Brain microvascular endothelial cell (primary cell): ENCODE results near the gene CDH4.

Experiments
- DNase-seq: peaks from one replicate; pipeline ENCODE4 v3.0.0-alpha.2; 2020
- H3K27ac ChIP-seq: fragments of 250-450 bp; sonication (Bioruptor Pico); 2 replicates; pipeline ENCODE4 v1.5.1; 2020; ENCODE audit warnings: mild to moderate bottlenecking, moderate library complexity
- H3K27me3 ChIP-seq: fragments of 250-450 bp; sonication (Bioruptor Pico); replicated peaks from 2 replicates; pipeline ENCODE4 v1.5.1; 2020; ENCODE audit warnings: mild to moderate bottlenecking
- H3K36me3 ChIP-seq: fragments of 250-450 bp; sonication (Bioruptor Pico); replicated peaks from 2 replicates; pipeline ENCODE4 v1.5.1; 2020; ENCODE audit warnings: mild to moderate bottlenecking
- H3K4me3 ChIP-seq: 2 replicates; pipeline ENCODE4 v1.5.1; 2011; ENCODE audit warnings: low read depth, mild to moderate bottlenecking, control low read depth, low read length, moderate library complexity
- in situ Hi-C: cut with HindIII; loops from 2 replicates; pipeline ENCODE4 v1.10.0; 2017; ENCODE audit warnings: low sequenced_read_pairs, low pct_ligation_motif_present
- TF ChIP-seq, protein P1 (sequence below): IDR thresholded peaks from 2 replicates; pipeline ENCODE4 v1.5.1; 2011; ENCODE audit warnings: low read depth, mild to moderate bottlenecking, moderate library complexity, low read length, control low read depth, inconsistent platforms; ENCODE audit errors: missing control alignments

Gene CDH4

DNA sequence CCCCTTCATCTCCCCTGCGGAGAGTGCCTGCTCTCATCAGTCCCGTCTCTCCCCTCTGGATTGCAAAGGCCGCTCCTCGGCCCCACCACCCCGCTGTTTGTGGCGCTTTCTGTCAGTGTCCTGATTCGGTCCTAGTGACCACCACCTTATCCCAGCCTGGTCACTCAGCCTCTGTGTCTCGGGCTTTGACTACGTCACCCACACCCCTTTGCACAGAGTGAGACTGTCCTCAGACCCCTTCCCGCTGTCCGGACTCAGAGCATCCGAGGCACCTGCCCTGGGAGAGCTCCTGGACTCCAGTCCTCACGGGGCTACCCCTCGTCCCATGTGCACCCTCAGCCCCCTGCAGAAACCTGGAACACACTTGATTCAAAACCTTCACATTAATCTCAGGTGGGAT is 433.4 kb downstream of the CDH4 start:
- TF ChIP-seq, protein P1, sequence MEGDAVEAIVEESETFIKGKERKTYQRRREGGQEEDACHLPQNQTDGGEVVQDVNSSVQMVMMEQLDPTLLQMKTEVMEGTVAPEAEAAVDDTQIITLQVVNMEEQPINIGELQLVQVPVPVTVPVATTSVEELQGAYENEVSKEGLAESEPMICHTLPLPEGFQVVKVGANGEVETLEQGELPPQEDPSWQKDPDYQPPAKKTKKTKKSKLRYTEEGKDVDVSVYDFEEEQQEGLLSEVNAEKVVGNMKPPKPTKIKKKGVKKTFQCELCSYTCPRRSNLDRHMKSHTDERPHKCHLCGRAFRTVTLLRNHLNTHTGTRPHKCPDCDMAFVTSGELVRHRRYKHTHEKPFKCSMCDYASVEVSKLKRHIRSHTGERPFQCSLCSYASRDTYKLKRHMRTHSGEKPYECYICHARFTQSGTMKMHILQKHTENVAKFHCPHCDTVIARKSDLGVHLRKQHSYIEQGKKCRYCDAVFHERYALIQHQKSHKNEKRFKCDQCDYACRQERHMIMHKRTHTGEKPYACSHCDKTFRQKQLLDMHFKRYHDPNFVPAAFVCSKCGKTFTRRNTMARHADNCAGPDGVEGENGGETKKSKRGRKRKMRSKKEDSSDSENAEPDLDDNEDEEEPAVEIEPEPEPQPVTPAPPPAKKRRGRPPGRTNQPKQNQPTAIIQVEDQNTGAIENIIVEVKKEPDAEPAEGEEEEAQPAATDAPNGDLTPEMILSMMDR, result no peak
- Histone ChIP-seq H3K27me3 (no peaks in the 10 kb centered on the region), H3K27ac (no peak overlapping the region), H3K4me3 (no peak overlapping the region), H3K36me3 (no peaks in the 10 kb centered on the region)
- DNase-seq, result no peak
- in situ Hi-C loops, result no loop called here

DNA sequence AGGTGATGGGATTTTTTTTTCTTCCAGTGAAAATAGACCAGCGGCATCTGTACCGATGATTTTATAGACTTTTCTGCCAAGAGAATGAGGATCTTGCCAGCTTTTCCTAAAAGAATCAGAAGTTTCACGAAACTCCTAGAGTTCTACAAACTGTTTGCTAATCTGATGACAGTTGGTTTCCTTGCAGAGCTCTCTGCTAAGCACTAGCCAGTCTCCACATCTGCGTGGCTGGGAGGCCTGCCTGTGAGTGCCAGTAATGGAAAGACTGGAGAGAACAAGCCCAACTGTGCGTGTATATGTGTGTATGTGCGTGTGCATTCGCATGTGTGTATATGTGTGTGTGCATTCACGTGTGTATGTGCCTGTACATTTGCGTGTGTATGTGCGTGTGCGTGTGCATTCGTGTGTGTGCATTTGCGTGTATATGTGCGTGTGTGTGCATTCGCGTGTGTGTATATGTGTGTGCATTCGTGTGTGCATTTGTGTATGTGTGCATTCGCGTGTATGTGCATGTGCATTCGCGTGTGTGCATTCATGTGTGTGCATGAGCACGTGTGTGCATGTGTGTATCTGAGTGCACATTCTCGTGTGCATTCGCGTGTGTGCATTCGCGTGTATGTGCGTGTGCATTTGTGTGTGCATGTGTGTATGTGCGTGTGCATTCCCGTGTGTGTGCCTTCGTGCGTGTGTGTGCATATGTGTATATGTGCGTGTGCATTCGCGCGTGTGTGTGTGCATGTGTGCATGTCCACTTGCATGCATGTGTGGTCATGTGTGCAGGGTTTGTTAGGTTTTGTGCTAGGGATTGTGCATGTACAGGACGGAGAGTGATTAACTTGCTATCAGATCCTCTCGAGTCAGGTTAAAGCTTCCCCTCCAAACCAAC is 434.2 kb downstream of the CDH4 start:
- Histone ChIP-seq H3K27ac (no peak overlapping the region), H3K4me3 (no peak overlapping the region), H3K27me3 (no peaks in the 10 kb centered on the region), H3K36me3 (no peaks in the 10 kb centered on the region)
- TF ChIP-seq, protein P1, result no peak
- no peak for DNase-seq
- in situ Hi-C loops, result no loop called here

DNA sequence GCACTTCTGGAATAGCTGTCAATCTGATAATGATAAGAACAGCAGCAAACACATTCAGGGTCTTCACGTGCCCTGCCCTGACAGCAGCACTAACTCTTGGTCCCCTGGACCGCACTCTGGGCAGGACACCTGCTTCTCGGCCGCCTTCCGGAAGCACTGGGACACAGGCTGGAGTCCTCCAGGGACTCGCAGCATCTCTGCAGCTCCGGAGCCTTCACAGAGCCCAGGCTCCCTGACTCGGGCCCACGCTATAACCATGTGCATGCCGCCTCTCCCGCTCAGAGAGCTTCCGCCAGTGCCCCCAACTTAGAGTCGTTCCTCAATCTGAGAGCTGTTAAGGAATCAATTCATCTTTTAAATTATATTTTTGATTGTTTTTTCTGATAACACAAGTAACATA is 436.4 kb downstream of the CDH4 start:
- Histone ChIP-seq H3K27me3 (no peaks in the 10 kb centered on the region), H3K36me3 (no peaks in the 10 kb centered on the region), H3K4me3 (no peak overlapping the region), H3K27ac (no peak overlapping the region)
- TF ChIP-seq, protein P1, result no peak
- in situ Hi-C loops, result no loop called here
- no peak for DNase-seq

DNA sequence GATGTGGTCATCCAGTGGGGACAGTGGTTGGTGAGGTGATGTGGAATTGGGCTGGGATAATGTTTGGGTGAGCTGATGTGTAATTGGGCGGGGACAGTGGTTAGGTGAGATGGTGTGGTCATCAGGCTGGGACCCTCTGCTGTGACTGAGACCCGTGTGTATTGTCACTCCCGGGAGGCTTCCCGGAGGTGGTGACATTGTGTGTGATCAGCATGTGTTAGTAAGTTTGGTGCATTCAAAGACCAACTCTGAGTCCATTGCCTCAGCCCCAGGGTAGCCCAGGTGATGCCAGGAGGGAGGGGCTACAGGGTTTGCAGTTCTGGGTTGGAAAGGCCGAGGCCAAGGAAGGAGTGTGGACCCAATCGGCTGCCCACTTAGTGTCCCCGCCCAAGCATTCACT is 438.1 kb downstream of the CDH4 start:
- H3K4me3 ChIP-seq, result no peak overlapping the region
- H3K27me3 ChIP-seq, result no peaks in the 10 kb centered on the region
- no peak for DNase-seq
- H3K27ac ChIP-seq, result no peak overlapping the region
- in situ Hi-C loops, result no loop called here
- TF ChIP-seq, protein P1, result no peak
- no peaks in the 10 kb centered on the region for H3K36me3 ChIP-seq

DNA sequence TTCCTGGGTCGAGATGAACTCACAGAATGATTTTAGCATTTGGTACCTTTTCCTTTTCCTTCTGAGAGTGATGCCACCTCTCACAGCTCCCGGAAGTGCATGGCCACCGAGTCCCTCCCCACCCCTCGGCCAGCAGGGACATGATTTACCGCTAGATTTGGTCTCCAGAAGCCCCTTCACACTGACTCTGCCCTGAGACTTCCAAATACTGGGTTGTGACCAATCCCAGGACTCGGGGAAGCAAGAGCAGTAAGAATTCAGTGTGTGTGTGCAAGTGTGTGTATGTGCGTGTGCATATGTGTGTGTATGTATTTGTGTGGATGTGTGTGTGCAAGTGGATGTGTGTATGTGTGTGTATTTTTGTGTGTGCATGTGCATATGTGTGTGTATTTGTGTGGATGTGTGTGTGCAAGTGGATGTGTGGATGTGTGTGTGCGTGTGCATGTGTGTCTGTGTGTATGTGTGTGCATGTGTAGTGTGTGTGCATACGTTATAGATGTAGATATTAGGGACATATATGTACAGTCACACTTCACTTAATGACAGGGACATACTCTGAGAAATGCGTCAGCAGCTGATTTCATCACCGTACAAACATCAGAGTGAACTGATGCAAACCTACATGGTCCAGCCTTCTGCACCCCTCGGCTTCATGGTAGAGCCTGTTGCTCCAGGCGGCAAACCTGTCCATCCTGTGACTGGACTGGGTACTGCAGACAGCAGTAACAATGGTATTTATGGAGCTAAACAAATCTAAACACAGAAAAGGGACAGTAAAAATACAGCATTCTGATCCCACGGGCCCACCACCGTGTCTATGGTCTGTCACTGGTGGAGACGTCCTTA is 439.2 kb downstream of the CDH4 start:
- no peak overlapping the region for H3K4me3 ChIP-seq
- no peaks in the 10 kb centered on the region for H3K36me3 ChIP-seq
- no peak overlapping the region for H3K27ac ChIP-seq
- in situ Hi-C loops, result no loop called here
- DNase-seq, result no peak
- no peaks in the 10 kb centered on the region for H3K27me3 ChIP-seq
- TF ChIP-seq, protein P1, result no peak
